ENCODE results near the gene ARL14.

GRCh38 chr3:160695915-160696327, 19.0 kb downstream of the ARL14 start:
- TF ChIP-seq CTCF (IDR thresholded peaks at IDR 0.05) (no peak), POLR2A (IDR thresholded peaks at IDR 0.05) (no peak)

All from body of pancreas (tissue), 4 donors.